KOPT-K1 (cell line): ENCODE data around the gene POLD1.

Experiments
- H3K27ac ChIP-seq: fragments of 200-600 bp; sonication (generic); 2 replicates; pipeline ENCODE4 v1.5.1; 2016; ENCODE audit warnings: antibody characterized with exemption, mild to moderate bottlenecking, low read depth, low read length; ENCODE audit not compliant: poor library complexity, severe bottlenecking
- H3K36me3 ChIP-seq: fragments of 200-600 bp; sonication (generic); 2 replicates; pipeline ENCODE4 v1.5.1; 2017; ENCODE audit warnings: antibody characterized with exemption, mild to moderate bottlenecking, low read length, moderate library complexity; ENCODE audit not compliant: insufficient read depth
- H3K9me3 ChIP-seq: fragments of 200-600 bp; sonication (generic); 2 replicates; pipeline ENCODE4 v1.5.1; 2017; ENCODE audit warnings: antibody characterized with exemption, low read length, mild to moderate bottlenecking; ENCODE audit not compliant: insufficient read depth, poor library complexity, severe bottlenecking

POLD1 gene

GRCh38 chr19:50399368-50399745, 15.2 kb downstream of the POLD1 start:
- Histone ChIP-seq H3K9me3 (no peaks in the 10 kb centered on the region), H3K36me3 (peaks cover 76% of the 10 kb centered on the region), H3K27ac (no peak overlapping the region)

GRCh38 chr19:50401605-50402450, 17.7 kb downstream of the POLD1 start:
- H3K9me3 ChIP-seq, result no peaks in the 10 kb centered on the region
- peaks cover 86% of the 10 kb centered on the region for H3K36me3 ChIP-seq
- H3K27ac ChIP-seq, result no peak overlapping the region

- Histone ChIP-seq H3K36me3 (peaks cover 91% of the 10 kb centered on the region), H3K9me3 (no peaks in the 10 kb centered on the region)
These were observed 18.6 kb downstream of the POLD1 start for GRCh38 chr19:50402544-50403301.

GRCh38 chr19:50406156-50406820, 22.1 kb downstream of the POLD1 start:
- Histone ChIP-seq H3K36me3 (peaks cover 96% of the 10 kb centered on the region), H3K27ac (no peak overlapping the region), H3K9me3 (no peaks in the 10 kb centered on the region)

More at GRCh38 chr19:50402544-50403301, 18.6 kb downstream of the POLD1 start:
- no peak overlapping the region for H3K27ac ChIP-seq

GRCh38 chr19:50406829-50407228, 22.7 kb downstream of the POLD1 start:
- Histone ChIP-seq H3K9me3 (no peaks in the 10 kb centered on the region), H3K27ac (no peak overlapping the region), H3K36me3 (peaks cover 96% of the 10 kb centered on the region)

- no peaks in the 10 kb centered on the region for H3K9me3 ChIP-seq
- no peak overlapping the region for H3K27ac ChIP-seq
- peaks cover 96% of the 10 kb centered on the region for H3K36me3 ChIP-seq
These were observed 25.2 kb downstream of the POLD1 start for GRCh38 chr19:50409347-50409746.

GRCh38 chr19:50410109-50410508, 26.0 kb downstream of the POLD1 start:
- Histone ChIP-seq H3K9me3 (no peaks in the 10 kb centered on the region), H3K36me3 (peaks cover 96% of the 10 kb centered on the region), H3K27ac (no peak overlapping the region)

- H3K9me3 ChIP-seq, result no peaks in the 10 kb centered on the region
- H3K27ac ChIP-seq, result no peak overlapping the region
- peaks cover 95% of the 10 kb centered on the region for H3K36me3 ChIP-seq
These were observed 28.3 kb downstream of the POLD1 start for GRCh38 chr19:50412419-50412818.

GRCh38 chr19:50413096-50413495, 28.9 kb downstream of the POLD1 start:
- no peaks in the 10 kb centered on the region for H3K9me3 ChIP-seq
- peaks cover 94% of the 10 kb centered on the region for H3K36me3 ChIP-seq

GRCh38 chr19:50413531-50413930, 29.4 kb downstream of the POLD1 start:
- peaks cover 94% of the 10 kb centered on the region for H3K36me3 ChIP-seq
- no peaks in the 10 kb centered on the region for H3K9me3 ChIP-seq
- H3K27ac ChIP-seq, result no peak overlapping the region

More at GRCh38 chr19:50413096-50413495, 28.9 kb downstream of the POLD1 start:
- H3K27ac ChIP-seq, result no peak overlapping the region

GRCh38 chr19:50414864-50415660, 30.9 kb downstream of the POLD1 start:
- no peaks in the 10 kb centered on the region for H3K9me3 ChIP-seq
- peaks cover 80% of the 10 kb centered on the region for H3K36me3 ChIP-seq
- no peak overlapping the region for H3K27ac ChIP-seq

GRCh38 chr19:50415661-50416033, 31.5 kb downstream of the POLD1 start:
- no peaks in the 10 kb centered on the region for H3K9me3 ChIP-seq
- no peak overlapping the region for H3K27ac ChIP-seq
- peaks cover 74% of the 10 kb centered on the region for H3K36me3 ChIP-seq

- H3K36me3 ChIP-seq, result peaks cover 67% of the 10 kb centered on the region
- no peak overlapping the region for H3K27ac ChIP-seq
- no peaks in the 10 kb centered on the region for H3K9me3 ChIP-seq
These were observed 32.2 kb downstream of the POLD1 start for GRCh38 chr19:50416034-50416977.
